BE2C (cell line): Measurements from ENCODE around the gene MAN1A1.

ENCODE experiments used
- DNase-seq: peaks from one replicate; pipeline ENCODE4 v3.0.0-alpha.2; 2020
- H3K27me3 ChIP-seq: fragments of 250-450 bp; sonication (Bioruptor Pico); 2 replicates; pipeline ENCODE4 v1.5.1; 2020; ENCODE audit warnings: mild to moderate bottlenecking
- H3K36me3 ChIP-seq: fragments of 250-450 bp; sonication (Bioruptor Pico); 2 replicates; pipeline ENCODE4 v1.5.1; 2020; ENCODE audit warnings: mild to moderate bottlenecking
- H3K4me1 ChIP-seq: fragments of 250-450 bp; sonication (Bioruptor Pico); 2 replicates; pipeline ENCODE4 v1.5.1; 2020
- H3K4me3 ChIP-seq: 2 replicates; pipeline ENCODE4 v1.5.1; 2011; ENCODE audit warnings: low read depth, low read length
- H3K9me3 ChIP-seq: fragments of 250-450 bp; sonication (Bioruptor Pico); 2 replicates; pipeline ENCODE4 v1.5.1; 2020
- TF ChIP-seq, protein P1 (sequence below): IDR thresholded peaks from 2 replicates; pipeline ENCODE4 v1.5.1; 2012; ENCODE audit warnings: mild to moderate bottlenecking, low read depth, low read length

MAN1A1 gene

DNA sequence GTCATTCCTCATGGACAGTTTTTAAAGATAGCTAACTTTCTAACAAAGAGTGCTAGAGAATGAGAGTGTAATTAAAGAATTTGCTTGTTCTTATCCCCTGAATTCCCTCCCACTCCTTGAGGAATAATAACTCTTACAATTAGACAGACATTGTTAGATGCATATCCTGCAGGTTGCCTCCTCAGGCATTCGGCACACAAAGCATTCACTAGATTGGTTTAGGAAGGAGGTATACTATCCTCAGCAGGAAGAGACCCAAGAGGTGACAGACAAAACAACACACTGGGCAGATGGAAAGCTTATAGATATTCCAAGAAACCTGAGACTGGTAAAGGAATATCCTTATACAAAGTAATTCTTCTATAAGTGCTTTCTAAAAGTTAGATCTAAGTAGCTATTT is 162.0 kb downstream of the MAN1A1 start:
- Histone ChIP-seq H3K9me3 (no peaks in the 10 kb centered on the region), H3K36me3 (peaks cover 71% of the 10 kb centered on the region), H3K4me3 (no peak overlapping the region), H3K4me1 (peaks cover 37% of the 10 kb centered on the region), H3K27me3 (no peaks in the 10 kb centered on the region)
- TF ChIP-seq, protein P1, sequence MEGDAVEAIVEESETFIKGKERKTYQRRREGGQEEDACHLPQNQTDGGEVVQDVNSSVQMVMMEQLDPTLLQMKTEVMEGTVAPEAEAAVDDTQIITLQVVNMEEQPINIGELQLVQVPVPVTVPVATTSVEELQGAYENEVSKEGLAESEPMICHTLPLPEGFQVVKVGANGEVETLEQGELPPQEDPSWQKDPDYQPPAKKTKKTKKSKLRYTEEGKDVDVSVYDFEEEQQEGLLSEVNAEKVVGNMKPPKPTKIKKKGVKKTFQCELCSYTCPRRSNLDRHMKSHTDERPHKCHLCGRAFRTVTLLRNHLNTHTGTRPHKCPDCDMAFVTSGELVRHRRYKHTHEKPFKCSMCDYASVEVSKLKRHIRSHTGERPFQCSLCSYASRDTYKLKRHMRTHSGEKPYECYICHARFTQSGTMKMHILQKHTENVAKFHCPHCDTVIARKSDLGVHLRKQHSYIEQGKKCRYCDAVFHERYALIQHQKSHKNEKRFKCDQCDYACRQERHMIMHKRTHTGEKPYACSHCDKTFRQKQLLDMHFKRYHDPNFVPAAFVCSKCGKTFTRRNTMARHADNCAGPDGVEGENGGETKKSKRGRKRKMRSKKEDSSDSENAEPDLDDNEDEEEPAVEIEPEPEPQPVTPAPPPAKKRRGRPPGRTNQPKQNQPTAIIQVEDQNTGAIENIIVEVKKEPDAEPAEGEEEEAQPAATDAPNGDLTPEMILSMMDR: no peak
- no peak for DNase-seq

DNA sequence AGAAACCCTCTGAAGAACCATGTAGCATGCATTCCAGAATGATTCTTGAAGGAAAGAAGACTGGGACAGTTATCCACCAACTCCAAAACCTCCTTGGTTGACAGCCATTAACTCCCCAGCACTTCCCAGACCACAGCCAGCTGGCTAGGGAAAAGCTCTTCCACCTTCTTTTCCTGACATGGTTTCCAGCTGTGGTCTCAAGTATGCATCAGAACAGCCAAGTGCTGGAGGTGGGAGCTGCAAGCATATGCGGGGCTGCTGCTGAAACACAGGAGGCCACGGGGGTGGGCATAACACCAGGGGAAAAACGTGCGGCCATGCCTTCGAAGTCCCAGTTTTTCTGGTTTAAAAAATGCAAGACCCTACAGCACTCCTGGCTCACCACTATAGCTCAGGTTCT is 163.1 kb downstream of the MAN1A1 start:
- Histone ChIP-seq H3K27me3 (no peaks in the 10 kb centered on the region), H3K36me3 (peaks cover 71% of the 10 kb centered on the region), H3K4me3 (no peak overlapping the region), H3K9me3 (no peaks in the 10 kb centered on the region), H3K4me1 (peaks cover 36% of the 10 kb centered on the region)
- TF ChIP-seq, protein P1: no peak
- no peak for DNase-seq

DNA sequence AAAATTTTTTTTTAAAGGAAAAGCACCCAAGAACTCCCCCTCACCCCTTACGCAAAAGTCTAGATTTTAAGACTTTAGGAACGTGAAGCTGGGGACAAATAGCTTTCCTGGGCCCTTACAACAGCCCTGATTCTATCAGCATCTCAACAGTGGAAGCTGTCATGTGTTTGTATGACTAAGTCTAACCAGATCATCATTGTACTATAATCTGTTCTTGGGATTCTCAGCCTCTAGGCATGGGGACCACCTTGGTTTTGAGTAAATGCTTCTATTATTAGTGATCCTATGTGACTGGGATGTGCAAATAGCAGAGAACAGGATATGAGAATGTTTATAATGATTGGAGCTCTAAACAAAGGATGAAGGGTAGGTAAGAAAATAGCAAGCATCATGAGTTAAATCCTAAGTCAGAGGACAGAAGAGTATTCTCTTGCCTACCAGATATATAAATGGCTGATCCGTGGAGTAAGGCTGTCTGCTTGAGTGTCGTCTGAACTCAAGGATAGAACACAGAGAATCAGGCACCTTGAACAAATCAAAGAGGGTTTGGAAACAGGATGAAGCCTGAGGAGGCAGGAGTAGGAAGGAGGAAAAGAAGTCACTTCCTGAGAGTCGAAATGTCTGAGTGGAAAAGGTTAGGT is 165.4 kb downstream of the MAN1A1 start:
- H3K36me3 ChIP-seq: peaks cover 79% of the 10 kb centered on the region
- H3K4me3 ChIP-seq: no peak overlapping the region
- no peak for DNase-seq
- peaks cover 33% of the 10 kb centered on the region for H3K4me1 ChIP-seq
- no peaks in the 10 kb centered on the region for H3K27me3 ChIP-seq
- no peaks in the 10 kb centered on the region for H3K9me3 ChIP-seq
- TF ChIP-seq, protein P1: no peak

DNA sequence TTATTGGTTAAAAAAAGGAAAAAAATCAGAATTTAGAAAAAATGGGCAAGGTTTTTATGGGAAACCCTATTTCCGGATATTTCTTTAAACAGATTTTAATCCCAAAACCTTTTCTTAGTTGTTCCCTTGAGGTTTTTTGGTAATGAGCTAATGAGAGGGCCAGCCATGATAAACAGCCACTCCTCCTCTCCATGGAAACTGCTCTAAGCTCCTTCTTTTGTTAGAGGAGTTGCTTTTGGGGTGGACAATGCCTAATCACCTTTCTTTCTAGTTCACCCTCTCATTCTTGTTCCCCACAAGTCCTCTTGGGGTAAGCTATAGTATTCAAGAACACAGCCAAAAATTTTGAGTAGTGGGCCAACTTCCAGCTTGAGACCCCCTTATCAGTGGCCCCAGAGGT is 166.1 kb downstream of the MAN1A1 start:
- Histone ChIP-seq H3K4me1 (peaks cover 31% of the 10 kb centered on the region), H3K4me3 (no peak overlapping the region), H3K9me3 (no peaks in the 10 kb centered on the region), H3K36me3 (peaks cover 79% of the 10 kb centered on the region), H3K27me3 (no peaks in the 10 kb centered on the region)
- no peak for DNase-seq
- TF ChIP-seq, protein P1: no peak

DNA sequence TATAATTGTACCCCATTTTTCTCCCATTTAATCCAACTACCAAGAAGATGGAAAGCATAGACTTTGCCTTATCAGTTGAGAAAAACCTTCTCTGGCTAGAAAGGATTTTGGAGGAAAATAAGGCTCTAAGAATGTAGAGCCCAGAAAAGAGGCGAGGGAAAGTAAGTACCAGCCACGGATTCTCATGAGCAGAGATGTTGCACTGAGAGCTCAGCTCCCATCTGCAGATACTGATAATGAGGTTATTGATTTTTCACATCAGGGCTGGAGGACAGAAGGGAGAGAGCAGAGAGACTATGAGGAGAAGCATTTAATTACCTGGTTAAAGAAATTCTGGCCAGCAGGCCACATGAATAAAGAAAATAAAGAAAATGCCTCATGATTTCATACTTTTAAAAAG is 166.7 kb downstream of the MAN1A1 start:
- peaks cover 28% of the 10 kb centered on the region for H3K4me1 ChIP-seq
- H3K36me3 ChIP-seq: peaks cover 78% of the 10 kb centered on the region
- H3K27me3 ChIP-seq: no peaks in the 10 kb centered on the region
- no peak for DNase-seq
- H3K4me3 ChIP-seq: no peak overlapping the region
- no peaks in the 10 kb centered on the region for H3K9me3 ChIP-seq
- TF ChIP-seq, protein P1: no peak

DNA sequence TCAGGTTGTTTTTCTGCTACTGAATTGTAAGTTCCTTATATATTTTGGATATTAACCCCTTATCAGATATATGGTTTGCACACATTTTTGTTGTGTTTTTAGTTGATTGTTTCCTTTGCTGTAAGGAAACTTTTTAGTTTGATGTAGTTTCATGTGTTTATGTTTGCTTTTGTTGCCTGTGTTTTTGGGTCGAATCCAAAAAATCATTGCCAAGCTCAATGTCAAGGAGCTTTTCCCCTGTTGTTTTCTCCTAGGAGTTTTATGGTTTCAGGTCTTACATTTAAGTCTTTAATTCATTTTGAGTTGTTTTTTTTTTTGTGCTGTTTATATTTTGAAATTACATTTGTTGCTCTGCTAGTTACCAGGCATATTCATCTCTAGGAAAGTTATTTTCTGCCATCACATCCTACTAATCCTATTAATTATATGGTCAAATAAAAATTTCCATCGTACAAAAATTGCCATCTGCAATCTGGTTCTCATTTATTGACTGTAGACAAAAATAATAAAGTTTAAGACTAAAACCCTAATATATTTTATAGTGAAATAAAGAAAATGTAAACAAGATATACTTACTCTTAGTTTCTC is 167.3 kb downstream of the MAN1A1 start:
- H3K27me3 ChIP-seq: no peaks in the 10 kb centered on the region
- TF ChIP-seq, protein P1: no peak
- peaks cover 76% of the 10 kb centered on the region for H3K36me3 ChIP-seq
- H3K4me3 ChIP-seq: no peak overlapping the region
- no peaks in the 10 kb centered on the region for H3K9me3 ChIP-seq
- DNase-seq: no peak
- H3K4me1 ChIP-seq: peaks cover 24% of the 10 kb centered on the region
